Spleen (tissue), 7 donors: ENCODE data around the gene CYGB.

Experiments used
- POLR2A ChIP-seq, 3 donors: fragments of 450-650 bp; IDR thresholded peaks; one replicate each; pipeline ENCODE4 v1.5.1; 2017; ENCODE audit warnings: antibody characterized with exemption in 3 of 3, mild to moderate bottlenecking in 1 of 3
- TF ChIP-seq, protein P1 (sequence below), 11 experiments: fragments of 200-600 bp in 7 of 11; fragments of 450-650 bp in 4 of 11; sonication (generic) in 4 of 11; IDR thresholded peaks in 8 of 11; conservative IDR thresholded peaks in 3 of 11; 1 replicate in 7 of 11; 2 replicates in 4 of 11; pipeline versions ENCODE4 v1.4.0 to v1.8.0; 2016 to 2021; ENCODE audit warnings: antibody characterized with exemption in 11 of 11, inconsistent platforms in 4 of 11, mild to moderate bottlenecking in 1 of 11
- donor health status: DM: no; HTN: no; CAD: no; lungs with moderate emphysema.
- donor health status: DM: no; HTN: no; CAD: no.
- donor health status: DM: no; HTN: no; CAD: no.

DNA sequence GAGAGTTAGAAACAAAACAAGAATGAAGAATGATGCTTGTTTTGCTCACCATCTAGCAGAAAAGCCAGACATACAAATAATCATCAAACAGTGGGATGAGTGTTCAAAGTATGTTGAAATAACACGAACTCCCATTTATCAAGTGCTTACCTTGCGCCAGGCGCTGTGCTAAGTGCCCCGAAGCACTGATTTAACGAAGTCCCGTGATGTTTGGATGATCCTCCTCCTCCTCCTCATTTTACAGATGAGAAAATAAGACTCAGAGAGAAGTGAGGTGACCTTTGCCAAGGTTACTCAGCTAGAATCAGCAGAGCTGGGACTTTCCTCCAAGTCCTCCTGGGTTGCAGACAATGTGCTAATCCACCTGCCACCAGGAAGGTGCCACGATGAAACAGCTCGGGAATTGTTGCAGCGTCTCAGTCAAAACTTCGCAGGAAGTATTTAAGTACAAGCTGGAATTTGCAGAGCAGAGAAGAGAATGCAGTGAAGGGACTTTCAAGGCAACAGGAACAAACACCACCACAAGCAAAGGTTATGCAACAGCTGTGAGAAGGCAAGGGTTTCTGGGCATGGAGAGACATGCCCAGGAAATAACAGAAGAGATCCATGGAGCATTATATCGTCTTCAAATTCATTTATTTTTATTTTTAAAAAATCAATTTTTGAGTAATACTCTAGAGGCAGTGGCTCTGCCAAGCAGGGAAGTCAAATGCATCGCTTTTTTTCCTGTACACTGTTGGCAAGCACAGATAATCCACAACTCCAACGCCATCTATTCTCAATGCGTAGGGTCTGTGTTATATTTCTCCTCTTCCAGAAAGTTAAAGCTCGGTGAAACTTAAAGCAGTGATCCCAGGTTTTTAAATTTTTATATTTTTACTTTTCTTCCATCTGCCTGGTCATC is 13.5 kb upstream of the CYGB start:
- TF ChIP-seq, protein P1, sequence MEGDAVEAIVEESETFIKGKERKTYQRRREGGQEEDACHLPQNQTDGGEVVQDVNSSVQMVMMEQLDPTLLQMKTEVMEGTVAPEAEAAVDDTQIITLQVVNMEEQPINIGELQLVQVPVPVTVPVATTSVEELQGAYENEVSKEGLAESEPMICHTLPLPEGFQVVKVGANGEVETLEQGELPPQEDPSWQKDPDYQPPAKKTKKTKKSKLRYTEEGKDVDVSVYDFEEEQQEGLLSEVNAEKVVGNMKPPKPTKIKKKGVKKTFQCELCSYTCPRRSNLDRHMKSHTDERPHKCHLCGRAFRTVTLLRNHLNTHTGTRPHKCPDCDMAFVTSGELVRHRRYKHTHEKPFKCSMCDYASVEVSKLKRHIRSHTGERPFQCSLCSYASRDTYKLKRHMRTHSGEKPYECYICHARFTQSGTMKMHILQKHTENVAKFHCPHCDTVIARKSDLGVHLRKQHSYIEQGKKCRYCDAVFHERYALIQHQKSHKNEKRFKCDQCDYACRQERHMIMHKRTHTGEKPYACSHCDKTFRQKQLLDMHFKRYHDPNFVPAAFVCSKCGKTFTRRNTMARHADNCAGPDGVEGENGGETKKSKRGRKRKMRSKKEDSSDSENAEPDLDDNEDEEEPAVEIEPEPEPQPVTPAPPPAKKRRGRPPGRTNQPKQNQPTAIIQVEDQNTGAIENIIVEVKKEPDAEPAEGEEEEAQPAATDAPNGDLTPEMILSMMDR (IDR thresholded peaks at IDR 0.05 in 8 of 11, conservative IDR thresholded peaks at IDR 0.05 in 3 of 11): no peak
- no peak for TF ChIP-seq POLR2A (IDR thresholded peaks at IDR 0.05)
